ENCODE measurements around the gene TRABD2B.

DNA sequence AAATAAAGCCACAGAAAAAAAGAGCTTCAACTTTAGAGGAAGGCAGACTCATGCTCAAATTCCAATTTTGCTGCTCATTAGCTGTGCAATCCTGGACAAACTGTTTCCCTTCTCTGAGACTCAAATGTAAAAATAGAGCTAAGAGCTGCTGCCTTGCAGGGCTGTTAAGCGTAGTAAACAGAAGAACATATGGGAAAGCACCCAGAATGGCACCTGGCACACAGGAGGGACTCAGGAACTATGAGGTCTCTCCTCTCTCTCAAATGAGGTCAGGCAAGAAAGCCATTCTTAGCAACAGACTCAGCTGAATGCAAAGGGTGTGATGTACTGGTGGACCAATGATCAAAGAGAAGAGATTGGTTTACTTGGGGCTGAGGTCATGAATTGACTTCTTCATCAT is 61.3 kb downstream of the TRABD2B start:
- TF ChIP-seq, protein P1, sequence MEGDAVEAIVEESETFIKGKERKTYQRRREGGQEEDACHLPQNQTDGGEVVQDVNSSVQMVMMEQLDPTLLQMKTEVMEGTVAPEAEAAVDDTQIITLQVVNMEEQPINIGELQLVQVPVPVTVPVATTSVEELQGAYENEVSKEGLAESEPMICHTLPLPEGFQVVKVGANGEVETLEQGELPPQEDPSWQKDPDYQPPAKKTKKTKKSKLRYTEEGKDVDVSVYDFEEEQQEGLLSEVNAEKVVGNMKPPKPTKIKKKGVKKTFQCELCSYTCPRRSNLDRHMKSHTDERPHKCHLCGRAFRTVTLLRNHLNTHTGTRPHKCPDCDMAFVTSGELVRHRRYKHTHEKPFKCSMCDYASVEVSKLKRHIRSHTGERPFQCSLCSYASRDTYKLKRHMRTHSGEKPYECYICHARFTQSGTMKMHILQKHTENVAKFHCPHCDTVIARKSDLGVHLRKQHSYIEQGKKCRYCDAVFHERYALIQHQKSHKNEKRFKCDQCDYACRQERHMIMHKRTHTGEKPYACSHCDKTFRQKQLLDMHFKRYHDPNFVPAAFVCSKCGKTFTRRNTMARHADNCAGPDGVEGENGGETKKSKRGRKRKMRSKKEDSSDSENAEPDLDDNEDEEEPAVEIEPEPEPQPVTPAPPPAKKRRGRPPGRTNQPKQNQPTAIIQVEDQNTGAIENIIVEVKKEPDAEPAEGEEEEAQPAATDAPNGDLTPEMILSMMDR (conservative IDR thresholded peaks at IDR 0.05; ENCODE audit: low read depth, low read length), result no peak
- no peak for TF ChIP-seq EZH2 (IDR thresholded peaks at IDR 0.05; ENCODE audit: borderline replicate concordance, low read depth, low read length, poor library complexity, severe bottlenecking)

Data from A673 (cell line).